Ishikawa (cell line): ENCODE measurements around the gene FSTL4.

Experiments used
- CEBPB ChIP-seq: IDR thresholded peaks from 2 replicates; pipeline ENCODE4 v1.6.1; 2012
- CREB1 ChIP-seq: IDR thresholded peaks from 2 replicates; pipeline ENCODE4 v1.6.1; 2012; ENCODE audit warnings: low read depth
- EGR1 ChIP-seq: IDR thresholded peaks from 2 replicates; pipeline ENCODE4 v1.6.1; 2012
- EP300 ChIP-seq: IDR thresholded peaks from 2 replicates; pipeline ENCODE4 v1.6.1; 2012; ENCODE audit warnings: borderline replicate concordance
- FOXM1 ChIP-seq: IDR thresholded peaks from 2 replicates; pipeline ENCODE4 v1.6.1; 2012; ENCODE audit warnings: low read depth, borderline replicate concordance
- NFIC ChIP-seq: IDR thresholded peaks from 2 replicates; pipeline ENCODE4 v1.6.1; 2012
- RAD21 ChIP-seq: IDR thresholded peaks from 2 replicates; pipeline ENCODE4 v1.6.1; 2012; ENCODE audit warnings: low read depth
- TAF1 ChIP-seq: IDR thresholded peaks from 2 replicates; pipeline ENCODE4 v1.6.1; 2012; ENCODE audit warnings: low read depth, mild to moderate bottlenecking
- TCF12 ChIP-seq: IDR thresholded peaks from 2 replicates; pipeline ENCODE4 v1.6.1; 2012; ENCODE audit warnings: low read depth
- TEAD4 ChIP-seq: IDR thresholded peaks from 2 replicates; pipeline ENCODE4 v1.6.1; 2012
- YY1 ChIP-seq: IDR thresholded peaks from 2 replicates; pipeline ENCODE4 v1.6.1; 2012; ENCODE audit warnings: low read depth
- ZBTB7A ChIP-seq: IDR thresholded peaks from 2 replicates; pipeline ENCODE4 v1.6.1; 2012; ENCODE audit warnings: low read depth
- TF ChIP-seq, protein P1 (sequence below): IDR thresholded peaks from 2 replicates; pipeline ENCODE4 v1.6.1; 2012; ENCODE audit warnings: low read depth, mild to moderate bottlenecking
- TF ChIP-seq, protein P2 (sequence below): IDR thresholded peaks from 2 replicates; pipeline ENCODE4 v1.6.1; 2012
- TF ChIP-seq, protein P3 (sequence below): IDR thresholded peaks from 2 replicates; pipeline ENCODE4 v1.6.1; 2012

FSTL4 gene

GRCh38 chr5:133639850-133640528 is 27.6 kb upstream of the FSTL4 start:
- TF ChIP-seq FOXM1 (no peak), NFIC (no peak), EP300 (no peak), TCF12 (no peak), TEAD4 (no peak), CREB1 (no peak), TAF1 (no peak)
- TF ChIP-seq, protein P1, sequence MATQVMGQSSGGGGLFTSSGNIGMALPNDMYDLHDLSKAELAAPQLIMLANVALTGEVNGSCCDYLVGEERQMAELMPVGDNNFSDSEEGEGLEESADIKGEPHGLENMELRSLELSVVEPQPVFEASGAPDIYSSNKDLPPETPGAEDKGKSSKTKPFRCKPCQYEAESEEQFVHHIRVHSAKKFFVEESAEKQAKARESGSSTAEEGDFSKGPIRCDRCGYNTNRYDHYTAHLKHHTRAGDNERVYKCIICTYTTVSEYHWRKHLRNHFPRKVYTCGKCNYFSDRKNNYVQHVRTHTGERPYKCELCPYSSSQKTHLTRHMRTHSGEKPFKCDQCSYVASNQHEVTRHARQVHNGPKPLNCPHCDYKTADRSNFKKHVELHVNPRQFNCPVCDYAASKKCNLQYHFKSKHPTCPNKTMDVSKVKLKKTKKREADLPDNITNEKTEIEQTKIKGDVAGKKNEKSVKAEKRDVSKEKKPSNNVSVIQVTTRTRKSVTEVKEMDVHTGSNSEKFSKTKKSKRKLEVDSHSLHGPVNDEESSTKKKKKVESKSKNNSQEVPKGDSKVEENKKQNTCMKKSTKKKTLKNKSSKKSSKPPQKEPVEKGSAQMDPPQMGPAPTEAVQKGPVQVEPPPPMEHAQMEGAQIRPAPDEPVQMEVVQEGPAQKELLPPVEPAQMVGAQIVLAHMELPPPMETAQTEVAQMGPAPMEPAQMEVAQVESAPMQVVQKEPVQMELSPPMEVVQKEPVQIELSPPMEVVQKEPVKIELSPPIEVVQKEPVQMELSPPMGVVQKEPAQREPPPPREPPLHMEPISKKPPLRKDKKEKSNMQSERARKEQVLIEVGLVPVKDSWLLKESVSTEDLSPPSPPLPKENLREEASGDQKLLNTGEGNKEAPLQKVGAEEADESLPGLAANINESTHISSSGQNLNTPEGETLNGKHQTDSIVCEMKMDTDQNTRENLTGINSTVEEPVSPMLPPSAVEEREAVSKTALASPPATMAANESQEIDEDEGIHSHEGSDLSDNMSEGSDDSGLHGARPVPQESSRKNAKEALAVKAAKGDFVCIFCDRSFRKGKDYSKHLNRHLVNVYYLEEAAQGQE: no peak
- TF ChIP-seq, protein P2, sequence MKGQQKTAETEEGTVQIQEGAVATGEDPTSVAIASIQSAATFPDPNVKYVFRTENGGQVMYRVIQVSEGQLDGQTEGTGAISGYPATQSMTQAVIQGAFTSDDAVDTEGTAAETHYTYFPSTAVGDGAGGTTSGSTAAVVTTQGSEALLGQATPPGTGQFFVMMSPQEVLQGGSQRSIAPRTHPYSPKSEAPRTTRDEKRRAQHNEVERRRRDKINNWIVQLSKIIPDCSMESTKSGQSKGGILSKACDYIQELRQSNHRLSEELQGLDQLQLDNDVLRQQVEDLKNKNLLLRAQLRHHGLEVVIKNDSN: no peak
- TF ChIP-seq, protein P3, sequence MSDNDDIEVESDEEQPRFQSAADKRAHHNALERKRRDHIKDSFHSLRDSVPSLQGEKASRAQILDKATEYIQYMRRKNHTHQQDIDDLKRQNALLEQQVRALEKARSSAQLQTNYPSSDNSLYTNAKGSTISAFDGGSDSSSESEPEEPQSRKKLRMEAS: no peak

DNA sequence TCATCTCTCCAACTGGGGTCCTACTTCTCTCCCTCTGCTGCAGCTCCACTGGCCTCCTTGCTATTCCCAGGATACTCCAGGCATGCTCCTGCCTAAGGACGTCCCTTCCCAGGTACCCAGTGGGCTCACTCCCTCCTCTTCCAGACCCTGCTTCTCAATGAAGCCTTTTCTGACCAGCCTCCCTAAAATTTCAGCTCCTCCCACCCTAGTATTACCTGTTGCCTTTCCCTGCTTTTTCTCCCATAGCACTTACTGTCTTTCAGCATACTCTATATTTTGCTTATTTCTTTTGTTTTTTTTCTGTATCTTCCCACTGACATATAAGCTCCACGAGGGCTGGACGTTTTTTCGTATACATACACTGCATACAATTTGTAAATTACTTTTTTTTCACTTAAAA is 26.1 kb upstream of the FSTL4 start:
- TF ChIP-seq TCF12 (no peak), TAF1 (no peak)
- TF ChIP-seq, protein P2: no peak

GRCh38 chr5:133637206-133637605 is 24.9 kb upstream of the FSTL4 start:
- TF ChIP-seq ZBTB7A: no peak
- no peak for TF ChIP-seq TAF1
- TF ChIP-seq TCF12: no peak
- no peak for TF ChIP-seq TEAD4
- TF ChIP-seq, protein P1: no peak
- no peak for TF ChIP-seq CEBPB
- TF ChIP-seq RAD21: no peak
- no peak for TF ChIP-seq FOXM1
- TF ChIP-seq, protein P3: no peak
- no peak for TF ChIP-seq EGR1
- no peak for TF ChIP-seq YY1
- no peak for TF ChIP-seq CREB1
- no peak for TF ChIP-seq EP300
- TF ChIP-seq, protein P2: no peak
- TF ChIP-seq NFIC: no peak

GRCh38 chr5:133635051-133635450 is 22.7 kb upstream of the FSTL4 start:
- TF ChIP-seq RAD21 (no peak), YY1 (no peak), TEAD4 (no peak), EGR1 (no peak), TAF1 (no peak)

DNA sequence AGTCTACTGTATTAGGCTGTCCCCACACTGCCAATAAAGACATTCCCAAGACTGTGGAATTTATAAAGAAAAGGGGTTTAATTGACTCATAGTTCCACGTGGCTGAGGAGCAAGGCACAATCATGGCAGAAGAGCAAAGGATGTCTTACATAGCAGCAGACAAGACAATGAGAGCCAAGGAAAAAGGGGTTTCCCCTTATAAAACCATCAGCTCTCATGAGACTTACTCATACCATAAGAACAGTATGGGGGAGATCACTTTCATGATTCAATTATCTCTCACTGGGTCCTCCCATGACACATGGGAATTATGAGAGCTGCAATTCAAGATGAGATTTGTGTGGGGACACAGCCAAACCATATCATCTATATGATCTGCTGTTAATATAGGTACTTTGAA is 14.8 kb upstream of the FSTL4 start:
- TF ChIP-seq FOXM1 (no peak), ZBTB7A (no peak)
- TF ChIP-seq, protein P2: no peak
- TF ChIP-seq, protein P1: no peak
